GM12892 (cell line): Measurements from ENCODE around the gene SLC25A36.

ENCODE experiments used
- POLR2A ChIP-seq: IDR thresholded peaks from 2 replicates; pipeline ENCODE4 v1.6.1; 2011; ENCODE audit warnings: low read depth, low read length, control low read depth
- POLR2AphosphoS5 ChIP-seq: IDR thresholded peaks from 2 replicates; pipeline ENCODE4 v1.6.1; 2011; ENCODE audit warnings: low read depth, low read length, control low read depth
- TAF1 ChIP-seq: IDR thresholded peaks from 2 replicates; pipeline ENCODE4 v1.6.1; 2011; ENCODE audit warnings: low read depth, mild to moderate bottlenecking, control low read depth, low read length, borderline replicate concordance

DNA sequence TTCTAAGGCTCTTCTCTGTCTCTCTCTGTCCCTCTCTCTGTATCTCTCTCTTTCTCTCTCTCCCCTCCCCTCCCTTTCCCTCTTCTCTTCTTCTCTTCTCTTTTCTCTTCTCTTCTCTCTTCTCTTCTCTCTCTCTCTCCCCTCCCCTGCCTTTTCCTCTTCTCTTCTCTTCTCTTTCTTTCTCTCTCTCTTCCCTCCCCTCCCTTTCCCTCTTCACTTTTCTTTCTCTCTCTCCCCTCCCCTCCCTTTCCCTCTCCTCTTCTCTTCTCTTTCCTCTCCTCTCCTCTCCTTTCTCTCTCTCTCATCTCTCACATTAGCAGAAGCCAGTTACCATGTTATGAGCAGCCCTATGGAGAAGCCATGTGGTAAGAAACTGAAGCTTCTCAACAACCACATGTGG, 25.0 kb upstream of the SLC25A36 start:
- no peak for TF ChIP-seq POLR2A
- TF ChIP-seq POLR2AphosphoS5: no peak
- TF ChIP-seq TAF1: no peak
